ENCODE data around the gene PRKAR2B. TPM values are rescaled to one million over a fixed set of nuclear protein-coding genes. Genes with fewer than 3 reads are reported as not detected.

PRKAR2B gene
- total and polyA plus RNA-seq, 2 of the 4 experiments (the other 2 are of a cell fraction), result 3.0 to 3.1 TPM

DNA sequence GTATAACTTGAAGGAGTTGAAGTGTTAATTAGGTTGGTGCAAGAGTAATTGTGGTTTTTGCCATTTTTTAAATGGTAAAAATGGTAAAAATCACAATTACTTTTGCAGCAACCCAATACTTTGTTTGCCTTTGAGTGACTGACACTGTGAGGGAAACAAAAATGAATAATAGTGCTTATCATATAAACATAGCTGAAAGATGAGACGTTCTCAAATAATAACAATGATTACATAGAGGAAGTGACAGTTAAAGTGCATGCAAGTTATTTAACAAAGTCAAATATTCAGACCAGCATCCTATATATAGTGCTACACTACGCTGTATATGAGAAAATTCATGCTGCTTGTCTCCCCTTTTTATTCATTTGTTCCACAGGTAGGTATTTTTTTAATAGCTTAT, 119.6 kb downstream of the PRKAR2B start:
- Histone ChIP-seq H3K9me3 (ENCODE audit: control insufficient read depth, insufficient read depth, low read length) (no peaks in the 10 kb centered on the region), H3K14ac (replicated peaks; ENCODE audit: low read depth, low read length) (no peak overlapping the region), H3K27me3 (ENCODE audit: control insufficient read depth, insufficient read depth, low read length) (no peaks in the 10 kb centered on the region), H4K20me1 (ENCODE audit: insufficient read depth, low read length) (no peaks in the 10 kb centered on the region; the same call in 1 of the 2 replicates), H3K9ac (ENCODE audit: low read depth, low read length) (no peak overlapping the region), H3K18ac (ENCODE audit: low read depth, low read length) (no peak overlapping the region), H3K9me1 (ENCODE audit: insufficient read depth, low read length) (no peaks in the 10 kb centered on the region), H3K4me3 (ENCODE audit: insufficient read depth, low read depth, low read length) (no peak overlapping the region), H3K79me1 (ENCODE audit: low read depth in 1 of 2, low read length in 2 of 2) (0 out of 4 replicates have a peak, but pooled peaks cover 0 to 2% of the 10 kb centered on the region in 2 experiments), H3K4ac (ENCODE audit: low read depth, low read length) (no peak overlapping the region), H3K4me2 (ENCODE audit: low read depth, low read length) (no peak overlapping the region), H4K8ac (ENCODE audit: low read depth in 2 of 2, low read length in 2 of 2) (no peak overlapping the region), H3K4me1 (ENCODE audit: control insufficient read depth, insufficient read depth, low read length) (no peaks in the 10 kb centered on the region), H3K36me3 (ENCODE audit: control insufficient read depth, insufficient read depth, low read length) (no peaks in the 10 kb centered on the region), H2AK9ac (replicated peaks; ENCODE audit: low read depth, low read length, poor library complexity) (no peak overlapping the region), H2BK15ac (ENCODE audit: low read depth, low read length) (no peak overlapping the region), H3K23ac (ENCODE audit: low read depth, low read length) (no peak overlapping the region), H2BK5ac (ENCODE audit: low read depth, low read length, poor library complexity, severe bottlenecking) (no peak overlapping the region), H2BK120ac (ENCODE audit: low read depth, low read length) (no peak overlapping the region), H2BK20ac (ENCODE audit: low read depth, low read length) (no peak overlapping the region), H2AFZ (replicated peaks; ENCODE audit: low read length, poor library complexity) (no peak overlapping the region), H3K56ac (ENCODE audit: extremely low read depth, insufficient read depth, low read length) (no peak overlapping the region), H4K5ac (ENCODE audit: low read depth, low read length) (no peak overlapping the region), H4K91ac (ENCODE audit: insufficient read depth, low read depth, low read length) (no peak overlapping the region), H3K27ac (ENCODE audit: insufficient read depth, low read length) (no peak overlapping the region), H2AK5ac (ENCODE audit: low read depth, low read length) (no peak overlapping the region)
- intact Hi-C loops (cut with micrococcal nuclease), result no loop called here
- peak; percentile 37 for DNase-seq
- WGBS, 2 experiments (ENCODE audit: extremely low coverage in 2 of 2, insufficient read length in 1 of 2), result no CpG with 5 or more reads among the region's 2 CpGs
- ATAC-seq (ENCODE audit: low read depth), result no peak
- TF ChIP-seq CHD1 (IDR thresholded peaks at IDR 0.05; ENCODE audit: low read depth, low read length) (no peak), RFX5 (IDR thresholded peaks at IDR 0.05; ENCODE audit: low read depth, low read length) (no peak), CEBPB (IDR thresholded peaks at IDR 0.05; ENCODE audit: low read depth, low read length) (no peak), MAFK (IDR thresholded peaks at IDR 0.05; ENCODE audit: low read depth, low read length) (no peak), POLR2A (IDR thresholded peaks at IDR 0.05; ENCODE audit: low read depth, low read length) (no peak), MXI1 (IDR thresholded peaks at IDR 0.05; ENCODE audit: borderline replicate concordance, low read depth, low read length) (no peak)
- TF ChIP-seq, protein P1, sequence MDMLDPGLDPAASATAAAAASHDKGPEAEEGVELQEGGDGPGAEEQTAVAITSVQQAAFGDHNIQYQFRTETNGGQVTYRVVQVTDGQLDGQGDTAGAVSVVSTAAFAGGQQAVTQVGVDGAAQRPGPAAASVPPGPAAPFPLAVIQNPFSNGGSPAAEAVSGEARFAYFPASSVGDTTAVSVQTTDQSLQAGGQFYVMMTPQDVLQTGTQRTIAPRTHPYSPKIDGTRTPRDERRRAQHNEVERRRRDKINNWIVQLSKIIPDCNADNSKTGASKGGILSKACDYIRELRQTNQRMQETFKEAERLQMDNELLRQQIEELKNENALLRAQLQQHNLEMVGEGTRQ (IDR thresholded peaks at IDR 0.05; ENCODE audit: low read depth, low read length), result no peak
- TF ChIP-seq, protein P2, sequence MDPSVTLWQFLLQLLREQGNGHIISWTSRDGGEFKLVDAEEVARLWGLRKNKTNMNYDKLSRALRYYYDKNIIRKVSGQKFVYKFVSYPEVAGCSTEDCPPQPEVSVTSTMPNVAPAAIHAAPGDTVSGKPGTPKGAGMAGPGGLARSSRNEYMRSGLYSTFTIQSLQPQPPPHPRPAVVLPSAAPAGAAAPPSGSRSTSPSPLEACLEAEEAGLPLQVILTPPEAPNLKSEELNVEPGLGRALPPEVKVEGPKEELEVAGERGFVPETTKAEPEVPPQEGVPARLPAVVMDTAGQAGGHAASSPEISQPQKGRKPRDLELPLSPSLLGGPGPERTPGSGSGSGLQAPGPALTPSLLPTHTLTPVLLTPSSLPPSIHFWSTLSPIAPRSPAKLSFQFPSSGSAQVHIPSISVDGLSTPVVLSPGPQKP (IDR thresholded peaks at IDR 0.05; ENCODE audit: borderline replicate concordance, low read depth, low read length), result no peak
- no TSS peak for BruUV-seq (replicated peaks)
- POLR2A ChIA-PET (ENCODE audit: unreplicated experiment), result no interaction called here
- in situ Hi-C loops (cut with MboI; ENCODE audit: low sequenced_read_pairs), result no loop called here
- dilution Hi-C loops (cut with HindIII; ENCODE audit: low sequenced_read_pairs, unreplicated experiment), result no loop called here
- CTCF ChIA-PET, result no interaction called here

Measured in IMR-90 (cell line).